Memory B cell (primary cell): ENCODE results near the gene ADCK1.
"Not testable (repeated sequence)": the region's sequence is repeated elsewhere in the genome, so short reads cannot be mapped to it uniquely, and the experiment has no call there.

Experiments
- ATAC-seq: fragments of 150-1000 bp; cut with Tn5 transposase; 2 replicates; pipeline ENCODE4 v1.10.0; 2021; ENCODE audit warnings: low read depth, mild to moderate bottlenecking, moderate library complexity
- DNase-seq, 2 donors: peaks; one replicate each; pipeline ENCODE4 v3.0.0; 2022; ENCODE audit warnings: low spot score in 2 of 2
- H3K27ac Mint-ChIP-seq: one replicate; pipeline ENCODE4 v1.8.0; 2022; ENCODE audit warnings: mild to moderate bottlenecking, moderate library complexity, mixed read lengths
- H3K27me3 Mint-ChIP-seq: one replicate; pipeline ENCODE4 v1.8.0; 2022; ENCODE audit warnings: mixed read lengths
- H3K36me3 Mint-ChIP-seq: one replicate; pipeline ENCODE4 v1.8.0; 2022; ENCODE audit warnings: mild to moderate bottlenecking, mixed read lengths
- H3K4me1 Mint-ChIP-seq: one replicate; pipeline ENCODE4 v1.8.0; 2022; ENCODE audit warnings: mixed read lengths
- H3K4me3 Mint-ChIP-seq: one replicate; pipeline ENCODE4 v1.8.0; 2022; ENCODE audit warnings: mild to moderate bottlenecking, moderate library complexity, mixed read lengths
- H3K9me3 Mint-ChIP-seq: one replicate; pipeline ENCODE4 v1.8.0; 2022; ENCODE audit warnings: mixed read lengths

ADCK1 gene

DNA sequence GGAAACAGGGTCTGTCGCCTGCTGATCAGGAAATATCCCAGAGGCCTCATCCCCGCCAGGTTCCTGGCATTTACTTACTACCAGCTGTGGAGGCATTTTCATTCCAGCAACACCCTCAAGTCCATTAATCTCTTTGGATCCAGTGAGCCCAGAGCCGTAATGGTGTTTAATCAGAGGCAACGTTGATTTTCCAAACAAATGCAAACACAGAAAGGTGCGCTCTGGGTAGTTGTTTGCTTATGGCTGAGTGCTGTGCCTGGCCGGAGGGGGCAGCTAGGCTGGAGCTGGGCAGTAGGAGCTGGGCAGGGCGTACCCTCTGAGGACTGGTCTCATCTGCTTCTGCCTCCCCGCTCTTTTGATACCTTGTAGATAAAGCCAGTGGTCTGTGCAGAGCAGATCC is 110.6 kb downstream of the ADCK1 start:
- ATAC-seq (no peak), DNase-seq (no peak)
- Mint-ChIP-seq H3K27me3 (no peaks in the 10 kb centered on the region), H3K27ac (no peak overlapping the region), H3K9me3 (no peaks in the 10 kb centered on the region), H3K4me3 (no peak overlapping the region), H3K4me1 (peaks cover 4% of the 10 kb centered on the region), H3K36me3 (peaks cover 22% of the 10 kb centered on the region)

DNA sequence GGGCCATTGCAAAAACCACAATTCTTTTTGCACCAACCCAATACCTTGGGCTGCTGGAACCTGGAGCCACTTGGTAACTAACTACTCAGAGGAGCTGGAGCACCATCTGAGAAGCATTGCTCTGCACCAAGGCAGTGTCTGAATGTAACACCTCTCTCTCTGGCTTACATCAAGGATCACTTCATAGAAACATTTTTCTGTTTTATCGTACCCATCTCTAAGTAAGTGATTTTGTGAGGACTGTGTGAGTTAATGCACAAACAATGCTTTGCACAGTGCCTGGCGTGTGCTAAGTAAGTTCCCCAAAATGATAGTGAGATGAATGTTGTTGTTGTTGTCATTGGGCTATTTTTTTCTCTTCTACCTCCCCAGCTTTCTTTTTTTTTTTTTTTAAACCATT is 111.4 kb downstream of the ADCK1 start:
- DNase-seq = no peak
- H3K36me3 Mint-ChIP-seq = peaks cover 19% of the 10 kb centered on the region
- H3K4me1 Mint-ChIP-seq = peaks cover 4% of the 10 kb centered on the region
- H3K27me3 Mint-ChIP-seq = no peaks in the 10 kb centered on the region
- no peak overlapping the region for H3K4me3 Mint-ChIP-seq
- H3K27ac Mint-ChIP-seq = no peak overlapping the region
- no peak for ATAC-seq
- H3K9me3 Mint-ChIP-seq = no peaks in the 10 kb centered on the region

DNA sequence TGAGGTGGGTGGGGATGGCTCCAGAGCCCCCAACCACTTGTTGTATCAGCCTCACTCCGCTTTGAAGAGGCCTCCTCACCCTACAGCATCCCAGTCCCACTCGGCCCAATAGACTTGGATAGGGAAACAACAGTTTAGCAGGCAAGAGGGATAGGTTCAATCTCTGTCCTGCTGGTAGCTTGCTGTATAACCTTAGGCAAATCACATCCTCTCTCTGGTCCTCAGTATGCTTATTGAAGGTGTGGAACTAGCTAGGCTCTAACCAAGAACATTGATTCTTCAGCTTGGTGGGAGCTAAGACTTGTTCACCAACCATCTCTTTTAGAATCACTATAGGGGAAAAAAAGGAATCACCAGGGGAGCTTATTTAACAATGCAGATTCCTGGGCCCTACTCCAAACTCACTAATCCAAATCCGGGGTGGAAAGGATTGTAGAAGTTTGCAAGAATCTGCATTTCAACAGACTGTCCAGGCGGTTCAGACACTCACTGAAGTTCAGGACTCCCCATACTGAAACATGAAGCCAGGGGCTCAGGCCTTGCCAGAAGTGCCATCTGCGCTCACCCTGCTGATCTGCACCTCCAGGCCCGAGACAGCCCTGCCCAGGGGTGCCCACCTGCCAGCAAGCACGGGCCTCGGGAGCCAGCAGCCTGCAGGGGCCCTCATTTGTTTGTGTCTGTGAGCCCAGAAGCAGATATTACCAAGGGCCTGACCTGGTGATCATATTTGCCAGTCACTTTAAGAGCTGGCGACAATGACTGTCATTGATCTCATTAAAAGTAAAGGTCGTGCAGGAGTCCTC is 113.0 kb downstream of the ADCK1 start:
- H3K9me3 Mint-ChIP-seq = no peaks in the 10 kb centered on the region
- ATAC-seq (no peak), DNase-seq (no peak)
- no peak overlapping the region for H3K27ac Mint-ChIP-seq
- H3K36me3 Mint-ChIP-seq = peaks cover 23% of the 10 kb centered on the region
- H3K27me3 Mint-ChIP-seq = no peaks in the 10 kb centered on the region
- no peak overlapping the region for H3K4me3 Mint-ChIP-seq
- H3K4me1 Mint-ChIP-seq = peaks cover 4% of the 10 kb centered on the region

DNA sequence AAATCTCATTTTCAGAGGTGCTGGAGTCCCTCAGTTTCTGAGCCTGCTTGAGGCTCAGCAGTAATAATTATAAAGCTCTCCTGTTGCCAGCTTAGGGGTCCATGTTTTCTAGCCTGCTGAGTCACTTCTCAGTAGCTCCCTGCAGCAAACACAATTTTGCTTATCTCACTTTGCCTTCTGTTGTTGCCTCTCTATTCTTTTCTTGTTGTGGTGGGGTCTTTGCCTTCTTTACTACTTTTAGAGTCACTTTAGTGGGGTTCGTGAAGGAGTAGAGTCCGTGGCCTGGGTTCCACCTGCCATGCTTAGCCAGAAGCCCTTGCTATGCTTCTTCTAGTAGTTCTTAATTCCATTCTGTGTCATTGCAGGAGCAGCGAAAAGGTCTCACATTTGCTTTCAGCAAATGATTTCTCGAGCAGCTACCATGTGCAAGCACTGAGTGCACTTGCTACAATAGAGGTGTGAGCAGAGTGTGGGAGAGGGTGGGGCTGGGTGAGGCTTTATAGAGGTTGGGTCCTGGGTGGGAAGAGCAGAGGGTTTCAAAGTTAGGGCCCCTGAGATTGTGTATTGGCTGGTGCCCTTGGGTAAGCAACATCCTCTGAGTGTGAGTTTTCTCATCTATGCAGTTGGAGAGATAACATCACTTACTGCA is 114.3 kb downstream of the ADCK1 start:
- Mint-ChIP-seq H3K27me3 (no peaks in the 10 kb centered on the region), H3K4me3 (no peak overlapping the region), H3K9me3 (no peaks in the 10 kb centered on the region), H3K4me1 (no peaks in the 10 kb centered on the region), H3K36me3 (peaks cover 21% of the 10 kb centered on the region), H3K27ac (no peak overlapping the region)
- DNase-seq = no peak
- ATAC-seq = no peak

- H3K27ac Mint-ChIP-seq, H3K27me3 Mint-ChIP-seq, ATAC-seq, H3K4me1 Mint-ChIP-seq, DNase-seq, H3K9me3 Mint-ChIP-seq, H3K4me3 Mint-ChIP-seq: not testable (repeated sequence)
- peaks cover 27% of the 10 kb centered on the region for H3K36me3 Mint-ChIP-seq
These were observed 115.5 kb downstream of the ADCK1 start for GRCh38 chr14:77915390-77915789.

DNA sequence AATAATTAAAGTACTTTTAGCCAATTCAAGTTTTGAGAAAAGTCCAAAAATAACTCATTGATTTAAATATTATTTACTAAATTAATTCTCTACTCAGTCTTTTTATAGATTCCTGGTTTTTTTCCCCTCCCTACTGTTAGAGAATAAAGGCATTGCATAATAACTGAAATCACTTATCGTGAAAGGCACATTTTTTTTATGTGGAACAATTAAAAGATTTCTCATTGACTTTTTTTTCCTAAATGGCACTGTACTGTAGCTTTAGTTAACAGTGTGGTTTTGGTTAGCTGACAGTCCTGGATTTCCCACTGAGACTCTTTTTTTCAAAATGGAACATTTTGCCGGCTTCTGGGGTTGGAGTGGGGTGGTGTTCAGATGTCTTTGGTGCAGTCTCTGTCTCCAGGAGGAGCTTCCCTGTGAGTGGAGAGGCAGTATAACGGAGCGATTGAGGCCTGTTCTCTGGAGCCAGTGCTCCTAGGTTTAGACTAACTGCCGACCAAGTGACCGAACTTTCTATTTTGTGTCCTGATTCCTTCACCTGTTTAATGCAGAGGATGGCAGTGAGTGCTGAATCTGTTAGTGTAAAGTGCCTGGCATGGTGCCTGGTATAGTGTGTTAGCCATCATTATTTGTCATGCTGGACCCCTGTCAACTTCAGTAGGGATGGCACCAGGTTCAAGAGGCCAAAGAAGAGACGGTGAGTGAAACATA is 117.7 kb downstream of the ADCK1 start:
- no peaks in the 10 kb centered on the region for H3K4me1 Mint-ChIP-seq
- ATAC-seq (no peak), DNase-seq (no peak)
- H3K4me3 Mint-ChIP-seq = no peak overlapping the region
- peaks cover 25% of the 10 kb centered on the region for H3K36me3 Mint-ChIP-seq
- no peak overlapping the region for H3K27ac Mint-ChIP-seq
- H3K27me3 Mint-ChIP-seq = no peaks in the 10 kb centered on the region
- peaks cover 5% of the 10 kb centered on the region for H3K9me3 Mint-ChIP-seq

- Mint-ChIP-seq H3K27me3 (no peaks in the 10 kb centered on the region), H3K9me3 (peaks cover 5% of the 10 kb centered on the region), H3K4me1 (no peaks in the 10 kb centered on the region), H3K4me3 (no peak overlapping the region), H3K36me3 (peaks cover 28% of the 10 kb centered on the region), H3K27ac (no peak overlapping the region)
- ATAC-seq = no peak
- no peak for DNase-seq
These were observed 118.5 kb downstream of the ADCK1 start for GRCh38 chr14:77918448-77918847.

DNA sequence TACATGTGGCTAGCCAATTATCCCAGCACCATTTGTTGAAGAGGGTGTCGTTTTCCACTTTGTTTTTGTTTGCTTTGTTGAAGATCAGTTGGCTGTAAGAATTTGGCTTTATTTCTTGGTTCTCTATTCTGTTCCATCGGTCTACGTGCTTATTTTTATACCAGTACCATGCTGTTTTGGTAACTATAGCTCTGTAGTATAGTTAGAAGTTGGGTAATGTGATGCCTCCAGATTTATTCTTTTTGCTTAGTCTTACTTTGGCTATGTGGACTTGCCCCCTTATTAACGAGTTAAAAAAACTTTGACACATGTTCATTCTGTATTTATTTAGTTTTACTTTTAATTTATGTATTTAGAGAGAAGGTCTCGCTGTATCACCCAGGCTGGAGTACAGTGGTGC is 120.4 kb downstream of the ADCK1 start:
- no peak for ATAC-seq
- no peak for DNase-seq
- Mint-ChIP-seq H3K36me3 (peaks cover 27% of the 10 kb centered on the region), H3K9me3 (peaks cover 5% of the 10 kb centered on the region), H3K4me1 (no peaks in the 10 kb centered on the region), H3K4me3 (no peak overlapping the region), H3K27me3 (no peaks in the 10 kb centered on the region), H3K27ac (no peak overlapping the region)

DNA sequence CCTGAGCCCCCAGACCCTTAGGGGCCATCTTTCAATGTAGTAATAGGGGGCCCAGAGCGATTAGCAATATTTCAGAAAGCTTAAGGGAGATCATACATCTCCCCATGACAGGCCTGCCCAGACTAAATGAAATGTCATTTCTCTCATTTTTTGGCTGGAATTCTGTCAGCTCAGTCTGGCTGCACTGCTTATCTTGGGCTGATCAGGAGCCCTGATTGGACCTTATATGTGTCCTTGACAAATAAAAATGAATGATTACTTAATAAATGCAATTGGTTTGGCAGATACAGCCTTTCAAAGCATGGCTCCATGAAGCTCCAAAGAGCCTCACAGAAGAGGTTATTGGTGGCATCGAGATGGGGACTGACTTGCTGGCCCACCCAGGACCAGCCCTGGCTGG is 121.9 kb downstream of the ADCK1 start:
- Mint-ChIP-seq H3K36me3 (peaks cover 24% of the 10 kb centered on the region), H3K4me1 (no peaks in the 10 kb centered on the region), H3K27ac (no peak overlapping the region), H3K9me3 (peaks cover 5% of the 10 kb centered on the region), H3K4me3 (no peak overlapping the region), H3K27me3 (no peaks in the 10 kb centered on the region)
- ATAC-seq = no peak
- no peak for DNase-seq

- DNase-seq (no peak), ATAC-seq (no peak)
- no peaks in the 10 kb centered on the region for H3K27me3 Mint-ChIP-seq
- peaks cover 29% of the 10 kb centered on the region for H3K36me3 Mint-ChIP-seq
- H3K4me3 Mint-ChIP-seq = no peak overlapping the region
- H3K27ac Mint-ChIP-seq = no peak overlapping the region
- no peaks in the 10 kb centered on the region for H3K4me1 Mint-ChIP-seq
- peaks cover 5% of the 10 kb centered on the region for H3K9me3 Mint-ChIP-seq
These were observed 123.4 kb downstream of the ADCK1 start for GRCh38 chr14:77923131-77923936.

GRCh38 chr14:77924141-77924948 is 124.4 kb downstream of the ADCK1 start:
- peaks cover 5% of the 10 kb centered on the region for H3K9me3 Mint-ChIP-seq
- no peaks in the 10 kb centered on the region for H3K27me3 Mint-ChIP-seq
- H3K27ac Mint-ChIP-seq = no peak overlapping the region
- H3K4me3 Mint-ChIP-seq = no peak overlapping the region
- ATAC-seq (no peak), DNase-seq (no peak)
- no peaks in the 10 kb centered on the region for H3K4me1 Mint-ChIP-seq
- H3K36me3 Mint-ChIP-seq = peaks cover 25% of the 10 kb centered on the region

DNA sequence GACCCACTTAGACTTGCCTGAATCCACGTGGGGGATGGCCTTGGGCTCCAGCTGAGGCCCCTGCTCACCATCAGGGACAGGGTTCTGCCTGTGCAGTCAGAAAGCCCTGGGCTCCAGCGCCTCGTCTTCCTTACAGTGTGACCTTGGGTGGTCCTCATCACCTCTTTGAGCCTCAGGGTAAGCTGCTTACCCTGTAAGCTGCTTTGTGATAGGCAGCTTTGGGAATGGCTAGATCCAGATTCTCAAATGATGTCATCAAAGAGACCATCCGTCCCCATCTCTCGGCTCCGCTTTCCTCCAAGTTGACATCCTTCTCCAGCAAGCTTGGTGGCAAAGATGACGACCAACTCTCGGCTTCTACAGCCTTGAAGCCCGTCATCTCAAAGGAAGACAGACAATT is 127.0 kb downstream of the ADCK1 start:
- DNase-seq (no peak), ATAC-seq (no peak)
- Mint-ChIP-seq H3K9me3 (no peaks in the 10 kb centered on the region), H3K4me1 (no peaks in the 10 kb centered on the region), H3K4me3 (no peak overlapping the region), H3K36me3 (peaks cover 30% of the 10 kb centered on the region), H3K27me3 (no peaks in the 10 kb centered on the region), H3K27ac (no peak overlapping the region)

- Mint-ChIP-seq H3K36me3 (peaks cover 44% of the 10 kb centered on the region), H3K27ac (no peak overlapping the region), H3K4me3 (no peak overlapping the region), H3K9me3 (peaks cover 10% of the 10 kb centered on the region), H3K4me1 (no peaks in the 10 kb centered on the region), H3K27me3 (no peaks in the 10 kb centered on the region)
- DNase-seq (no peak), ATAC-seq (no peak)
These were observed 131.5 kb downstream of the ADCK1 start for GRCh38 chr14:77931441-77931840.
